Upper lobe of left lung (tissue), 6 donors: Measurements from ENCODE around the gene SPACA9. TPM values are rescaled to one million over a fixed set of nuclear protein-coding genes. Genes with fewer than 3 reads are reported as not detected.
A peak's percentile ranks its signal among the peaks of the same experiment; 100 is the strongest.

Source experiments
- ATAC-seq, 2 donors: fragments of 200-7000 bp; cut with Tn5 transposase; one replicate each; pipeline ENCODE4 v1.9.1; 2022; ENCODE audit warnings: mild to moderate bottlenecking in 2 of 2, moderate library complexity in 2 of 2; ENCODE audit not compliant: low FRiP score in 2 of 2
- DNase-seq, 2 donors: peaks; one replicate each; pipeline ENCODE4 v3.0.0-alpha.2; 2019 to 2020
- H3K27ac ChIP-seq, 4 donors: fragments of 200-600 bp; sonication (generic); one replicate each; pipeline ENCODE4 v1.5.1; 2016 to 2019
- H3K27me3 ChIP-seq, 4 donors: fragments of 200-600 bp; sonication (generic); one replicate each; pipeline ENCODE4 v1.5.1; 2017 to 2019
- H3K36me3 ChIP-seq, 4 donors: fragments of 200-600 bp; sonication (generic); one replicate each; pipeline ENCODE4 v1.5.1; 2016 to 2019
- H3K4me1 ChIP-seq, 4 donors: fragments of 200-600 bp; sonication (generic); one replicate each; pipeline ENCODE4 v1.5.1; 2018 to 2019
- H3K4me3 ChIP-seq, 4 donors: fragments of 200-600 bp; sonication (generic); one replicate each; pipeline ENCODE4 v1.5.1; 2017 to 2019; ENCODE audit warnings: mild to moderate bottlenecking in 2 of 4, moderate library complexity in 1 of 4
- H3K9me3 ChIP-seq, 4 donors: fragments of 200-600 bp; sonication (generic); one replicate each; pipeline ENCODE4 v1.5.1; 2018 to 2019
- CTCF ChIP-seq, 6 experiments: fragments of 450-650 bp in 4 of 6; fragments of 200-600 bp in 2 of 6; sonication (generic) in 2 of 6; IDR thresholded peaks; one replicate each; pipeline ENCODE4 v1.5.1; 2016 to 2019; ENCODE audit warnings: antibody characterized with exemption in 6 of 6
- EP300 ChIP-seq, 4 donors: sonication (generic); formaldehyde crosslinking; IDR thresholded peaks; one replicate each; pipeline ENCODE4 v1.5.1; 2017; ENCODE audit warnings: antibody characterized with exemption in 4 of 4, control low read depth in 2 of 4
- POLR2A ChIP-seq, 4 donors: fragments of 450-650 bp; IDR thresholded peaks; one replicate each; pipeline ENCODE4 v1.5.1; 2016 to 2017; ENCODE audit warnings: antibody characterized with exemption in 4 of 4, mild to moderate bottlenecking in 2 of 4
- POLR2AphosphoS5 ChIP-seq, 2 donors: sonication (generic); formaldehyde crosslinking; IDR thresholded peaks; one replicate each; pipeline ENCODE4 v1.5.1; 2017; ENCODE audit warnings: antibody characterized with exemption in 2 of 2
- WGBS, 2 donors: methylation state at CpG; one replicate each; pipeline ENCODE4 v1.1.5; 2017 to 2018; 5-methylcytosine and 5-hydroxymethylcytosine counted together
- total RNA-seq, 6 donors: library from RNA; depleted of rRNA in 4 of 6; stranded (reverse); fragments of >200 nt in 4 of 6; gene quantifications; one replicate each; pipeline versions ENCODE4 v1.1.0 to v1.2.1, GENCODE V29; 2016 to 2021
- donor health status: DM: no; HTN: no; CAD: no; lungs with moderate emphysema.
- donor health status: DM: no; HTN: yes; CAD: no; lungs with severe emphysema.

The SPACA9 gene
- total RNA-seq, 6 donors from 2014 or later, result 4.4 to 27.1 (median 7.1) TPM

- Histone ChIP-seq H3K4me1 (no peaks in the 10 kb centered on the region), H3K36me3 (no peaks in the 10 kb centered on the region), H3K27me3 (no peaks in the 10 kb centered on the region), H3K9me3 (no peaks in the 10 kb centered on the region), H3K27ac (no peak overlapping the region), H3K4me3 (no peak overlapping the region)
- peak in 1 of 2 donors; percentile 39 for ATAC-seq
- no peak for TF ChIP-seq CTCF (IDR thresholded peaks at IDR 0.05)
- TF ChIP-seq POLR2AphosphoS5 (IDR thresholded peaks at IDR 0.05), result no peak
- no peak for TF ChIP-seq POLR2A (IDR thresholded peaks at IDR 0.05)
- no peak for TF ChIP-seq EP300 (IDR thresholded peaks at IDR 0.05)
- peak in 1 of 2 donors; percentile 53 for DNase-seq
- 76 to 85% methylated on average over 8 to 12 of the region's 12 CpGs for WGBS, 2 donors
These were observed 32.4 kb upstream of the SPACA9 start for GRCh38 chr9:132846109-132846917.

GRCh38 chr9:132846918-132847515 lies 31.7 kb upstream of the SPACA9 start:
- ATAC-seq, result peak in 1 of 2 donors; percentile 11
- Histone ChIP-seq H3K9me3 (no peaks in the 10 kb centered on the region), H3K4me3 (no peak overlapping the region), H3K4me1 (no peaks in the 10 kb centered on the region), H3K36me3 (no peaks in the 10 kb centered on the region), H3K27ac (no peak overlapping the region), H3K27me3 (no peaks in the 10 kb centered on the region)
- 85 to 93% methylated on average over 7 to 15 of the region's 15 CpGs for WGBS, 2 donors
- no peak for TF ChIP-seq CTCF (IDR thresholded peaks at IDR 0.05)
- TF ChIP-seq EP300 (IDR thresholded peaks at IDR 0.05), result no peak
- no peak for TF ChIP-seq POLR2AphosphoS5 (IDR thresholded peaks at IDR 0.05)
- TF ChIP-seq POLR2A (IDR thresholded peaks at IDR 0.05), result no peak
- peak in 1 of 2 donors; percentile 44 for DNase-seq

- H3K27me3 ChIP-seq, result no peaks in the 10 kb centered on the region
- H3K36me3 ChIP-seq, result no peaks in the 10 kb centered on the region
- H3K4me3 ChIP-seq, result no peak overlapping the region
- TF ChIP-seq POLR2AphosphoS5 (IDR thresholded peaks at IDR 0.05), result no peak
- no peak for TF ChIP-seq POLR2A (IDR thresholded peaks at IDR 0.05)
- no peak for TF ChIP-seq CTCF (IDR thresholded peaks at IDR 0.05)
- no peak for TF ChIP-seq EP300 (IDR thresholded peaks at IDR 0.05)
- no peaks in the 10 kb centered on the region for H3K4me1 ChIP-seq
- DNase-seq (no peak), ATAC-seq (peak in 1 of 2 donors; percentile 26)
- no peak overlapping the region for H3K27ac ChIP-seq
- no peaks in the 10 kb centered on the region for H3K9me3 ChIP-seq
- 59 to 67% methylated on average over 10 to 12 of the region's 12 CpGs for WGBS, 2 donors
These were observed 29.5 kb upstream of the SPACA9 start for GRCh38 chr9:132849185-132849706.

- H3K9me3 ChIP-seq, result no peaks in the 10 kb centered on the region
- H3K4me1 ChIP-seq, result no peaks in the 10 kb centered on the region
- DNase-seq (no peak), ATAC-seq (no peak)
- TF ChIP-seq CTCF (IDR thresholded peaks at IDR 0.05) (no peak), POLR2A (IDR thresholded peaks at IDR 0.05) (no peak), POLR2AphosphoS5 (IDR thresholded peaks at IDR 0.05) (no peak), EP300 (IDR thresholded peaks at IDR 0.05) (no peak)
- 82 to 95% methylated on average over 4 of the region's 4 CpGs for WGBS, 2 donors
- H3K27me3 ChIP-seq, result no peaks in the 10 kb centered on the region
- no peak overlapping the region for H3K27ac ChIP-seq
- H3K4me3 ChIP-seq, result no peak overlapping the region
- no peaks in the 10 kb centered on the region for H3K36me3 ChIP-seq
These were observed 25.2 kb upstream of the SPACA9 start for GRCh38 chr9:132853482-132853881.
